Measurements from ENCODE around the gene DRD4. TPM values are rescaled to one million over a fixed set of nuclear protein-coding genes. Genes with fewer than 3 reads are reported as not detected.

DRD4 gene
- total RNA-seq, 2 experiments from 2014 or later, result 0.70 to 0.82 TPM

GRCh38 chr11:611001-611996, 25.8 kb upstream of the DRD4 start:
- POLR2A ChIA-PET, result interaction anchor here (0.9 to 1.2 kb wide), 2 partner anchors 46 to 56 kb away, joined by 3 to 7 read pairs; no protein-coding TSS in a partner anchor
- Mint-ChIP-seq H3K27ac (peak overlapping the region; percentile 74), H3K36me3 (ENCODE audit: low read depth) (peaks cover 46% of the 10 kb centered on the region), H3K4me3 (no peak overlapping the region), H3K9me3 (no peaks in the 10 kb centered on the region), H3K27me3 (no peaks in the 10 kb centered on the region), H3K4me1 (ENCODE audit: low read depth) (peaks cover 16% of the 10 kb centered on the region)
- H3K4me3 ChIP-seq (ENCODE audit: low read length), result no peak overlapping the region
- TF ChIP-seq CTCF (IDR thresholded peaks at IDR 0.05), result no peak
- intact Hi-C loops (cut with DNase I, micrococcal nuclease), result loop anchor here in 1 of 2 experiments (5.0 kb wide), 1 partner anchor 81 kb away; no protein-coding TSS in a partner anchor
- peaks cover 28% of the 10 kb centered on the region for H3K4me1 ChIP-seq (ENCODE audit: insufficient read depth, low read length)
- peaks cover 0 to 3% of the 10 kb centered on the region in 2 experiments for H3K9me3 ChIP-seq (ENCODE audit: control insufficient read depth in 1 of 2, insufficient read depth in 1 of 2, low read length in 2 of 2)
- peaks cover 79% of the 10 kb centered on the region for H3K36me3 ChIP-seq (ENCODE audit: insufficient read depth, low read length)
- peak in 2 of 14 experiments; percentile 31 to 62 for DNase-seq
- no peaks in the 10 kb centered on the region for H3K27me3 ChIP-seq (ENCODE audit: control insufficient read depth in 1 of 2, insufficient read depth in 2 of 2, low read length in 2 of 2)
- no peak for ATAC-seq (ENCODE audit: poor library complexity)
- CTCF ChIA-PET, result no interaction called here
- no peak overlapping the region for H3K27ac ChIP-seq (ENCODE audit: low read depth in 1 of 2, low read length in 2 of 2)

DNA sequence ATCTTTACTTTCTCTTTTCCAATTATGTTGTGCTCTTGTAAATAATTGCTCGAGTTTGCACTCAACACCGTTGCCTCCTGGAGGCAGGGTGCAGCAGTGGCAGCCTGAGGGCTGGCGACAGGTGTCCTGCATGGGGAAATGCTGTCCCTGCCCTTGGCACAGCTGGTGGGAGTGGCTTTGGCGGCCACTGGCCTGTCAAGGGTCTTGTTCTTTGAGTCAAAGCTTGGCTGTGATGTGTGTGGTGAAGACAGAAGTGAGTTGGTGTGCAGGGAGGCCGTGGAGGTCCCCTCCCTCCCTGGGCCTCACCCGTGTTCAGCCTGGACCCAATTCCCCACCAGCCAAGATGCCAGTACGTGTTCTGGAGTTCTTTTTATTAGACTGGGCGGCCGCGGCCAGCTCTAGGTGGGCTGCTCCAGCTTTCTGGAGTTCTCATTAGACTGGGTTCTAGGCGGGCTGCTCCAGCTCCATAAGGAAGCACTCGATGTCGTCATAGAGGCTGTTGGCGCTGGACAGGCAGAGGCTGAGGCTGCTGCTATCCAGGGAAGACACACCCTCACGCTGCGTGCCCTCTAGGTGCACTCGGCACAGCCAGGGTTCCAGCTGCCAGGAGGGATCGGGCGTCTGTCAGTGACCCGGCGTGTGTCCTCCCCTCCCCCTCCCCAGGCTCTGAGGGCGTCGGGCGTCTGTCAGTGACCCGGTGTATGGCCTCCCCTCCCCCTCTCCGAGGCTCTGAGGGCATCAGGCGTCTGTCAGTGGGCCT, 24.7 kb upstream of the DRD4 start:
- peak overlapping the region; percentile 74 for H3K27ac Mint-ChIP-seq
- Histone ChIP-seq H3K27ac (ENCODE audit: low read depth in 1 of 2, low read length in 2 of 2) (peak overlapping the region; percentile 75 to 82), H3K4me1 (ENCODE audit: insufficient read depth, low read length) (peaks cover 34% of the 10 kb centered on the region), H3K27me3 (ENCODE audit: control insufficient read depth in 1 of 2, insufficient read depth in 2 of 2, low read length in 2 of 2) (no peaks in the 10 kb centered on the region), H3K4me3 (ENCODE audit: low read length) (no peak overlapping the region), H3K9me3 (ENCODE audit: control insufficient read depth in 1 of 2, insufficient read depth in 1 of 2, low read length in 2 of 2) (peaks cover 0 to 3% of the 10 kb centered on the region in 2 experiments), H3K36me3 (ENCODE audit: insufficient read depth, low read length) (peaks cover 68% of the 10 kb centered on the region)
- ChIA-PET CTCF (interaction anchor here (2.0 kb wide), 1 partner anchor 58 kb away, joined by 5 read pairs; no protein-coding TSS in a partner anchor), POLR2A (interaction anchor here (1.2 kb wide), 1 partner anchor 57 kb away, joined by 7 read pairs; no protein-coding TSS in a partner anchor)
- H3K36me3 Mint-ChIP-seq (ENCODE audit: low read depth), result peaks cover 37% of the 10 kb centered on the region
- H3K27me3 Mint-ChIP-seq, result no peaks in the 10 kb centered on the region
- ATAC-seq (ENCODE audit: poor library complexity) (no peak), DNase-seq (peak in 4 of 14 experiments; percentile 22 to 60 (median 52))
- peak overlapping the region; percentile 62 for H3K4me3 Mint-ChIP-seq
- H3K4me1 Mint-ChIP-seq (ENCODE audit: low read depth), result peaks cover 16% of the 10 kb centered on the region
- no peak for TF ChIP-seq CTCF (IDR thresholded peaks at IDR 0.05)
- intact Hi-C loops (cut with DNase I, micrococcal nuclease), result loop anchor here in 1 of 2 experiments (2.0 to 5.0 kb wide), 2 partner anchors 54 to 80 kb away; no protein-coding TSS in a partner anchor
- H3K9me3 Mint-ChIP-seq, result no peaks in the 10 kb centered on the region

GRCh38 chr11:612961-613300, 24.1 kb upstream of the DRD4 start:
- Mint-ChIP-seq H3K4me3 (no peak overlapping the region), H3K36me3 (ENCODE audit: low read depth) (peaks cover 36% of the 10 kb centered on the region), H3K9me3 (no peaks in the 10 kb centered on the region), H3K27ac (peak overlapping the region; percentile 74), H3K27me3 (no peaks in the 10 kb centered on the region), H3K4me1 (ENCODE audit: low read depth) (peaks cover 16% of the 10 kb centered on the region)
- H3K27me3 ChIP-seq (ENCODE audit: control insufficient read depth in 1 of 2, insufficient read depth in 2 of 2, low read length in 2 of 2), result no peaks in the 10 kb centered on the region
- H3K4me3 ChIP-seq (ENCODE audit: low read length), result no peak overlapping the region
- peaks cover 34% of the 10 kb centered on the region for H3K4me1 ChIP-seq (ENCODE audit: insufficient read depth, low read length)
- intact Hi-C loops (cut with DNase I, micrococcal nuclease), result loop anchor here in 1 of 2 experiments (2.0 to 5.0 kb wide), 2 partner anchors 54 to 79 kb away; no protein-coding TSS in a partner anchor
- ChIA-PET POLR2A (no interaction called here), CTCF (interaction anchor here (2.0 kb wide), 1 partner anchor 58 kb away, joined by 5 read pairs; no protein-coding TSS in a partner anchor)
- DNase-seq (no peak), ATAC-seq (ENCODE audit: poor library complexity) (no peak)
- H3K27ac ChIP-seq (ENCODE audit: low read depth in 1 of 2, low read length in 2 of 2), result peak overlapping the region; percentile 75 to 82
- peaks cover 63% of the 10 kb centered on the region for H3K36me3 ChIP-seq (ENCODE audit: insufficient read depth, low read length)
- TF ChIP-seq CTCF (IDR thresholded peaks at IDR 0.05), result no peak
- H3K9me3 ChIP-seq (ENCODE audit: control insufficient read depth in 1 of 2, insufficient read depth in 1 of 2, low read length in 2 of 2), result peaks cover 0 to 3% of the 10 kb centered on the region in 2 experiments

Measured in CD4-positive, alpha-beta T cell (primary cell).